A673 (cell line): ENCODE data around the gene KLF11. TPM values are rescaled to one million over a fixed set of nuclear protein-coding genes. Genes with fewer than 3 reads are reported as not detected.

Experiments
- BruUV-seq: library from RNA; stranded (reverse); fragments of 400-500 nt; replicated peaks from 2 replicates; lab custom pipeline; 2021; lab: Mats Ljungman, UMichigan
- CTCF ChIA-PET: fragments of 300-600 bp; sonication (Branson Sonifier 250); formaldehyde crosslinking; loops from one replicate; lab custom pipeline; 2022; ENCODE audit warnings: antibody characterized with exemption; lab: Charles Lee
- POLR2A ChIA-PET: fragments of 300-600 bp; sonication (Branson Sonifier 250); formaldehyde crosslinking; loops from one replicate; lab custom pipeline; 2022; ENCODE audit warnings: antibody characterized with exemption; ENCODE audit not compliant: low non-redundant PET; lab: Charles Lee
- DNase-seq: peaks from one replicate; pipeline ENCODE4 v3.0.0-alpha.2; 2015; ENCODE audit warnings: low spot score
- H3K27ac ChIP-seq: fragments of 200-600 bp; sonication (generic); 2 replicates; pipeline ENCODE4 v1.5.1; 2016; ENCODE audit warnings: mixed run types, low read depth, mild to moderate bottlenecking, mixed read lengths, antibody characterized with exemption, low read length; ENCODE audit not compliant: poor library complexity, severe bottlenecking
- H3K27me3 ChIP-seq: fragments of 200-600 bp; sonication (generic); replicated peaks from 2 replicates; pipeline ENCODE4 v1.6.1; 2017; ENCODE audit warnings: mixed run types, low read depth, mild to moderate bottlenecking, mixed read lengths, antibody characterized with exemption, low read length; ENCODE audit not compliant: insufficient read depth, poor library complexity
- H3K36me3 ChIP-seq: fragments of 200-600 bp; sonication (generic); 2 replicates; pipeline ENCODE4 v1.6.1; 2016; ENCODE audit warnings: mixed run types, mild to moderate bottlenecking, mixed read lengths, antibody characterized with exemption, low read length; ENCODE audit not compliant: insufficient read depth, poor library complexity, severe bottlenecking
- H3K4me1 ChIP-seq: fragments of 200-600 bp; sonication (generic); 2 replicates; pipeline ENCODE4 v1.6.1; 2017; ENCODE audit warnings: mixed run types, mild to moderate bottlenecking, mixed read lengths, antibody characterized with exemption, low read length; ENCODE audit not compliant: insufficient read depth, poor library complexity, severe bottlenecking
- H3K4me3 ChIP-seq: fragments of 200-600 bp; sonication (generic); 2 replicates; pipeline ENCODE4 v1.5.1; 2016; ENCODE audit warnings: low read depth, mixed run types, mild to moderate bottlenecking, mixed read lengths, low read length; ENCODE audit not compliant: poor library complexity, severe bottlenecking
- H3K9me3 ChIP-seq: fragments of 200-600 bp; sonication (generic); 2 replicates; pipeline ENCODE4 v1.6.1; 2016; ENCODE audit warnings: mixed run types, low read depth, mild to moderate bottlenecking, mixed read lengths, antibody characterized with exemption, low read length; ENCODE audit not compliant: poor library complexity, severe bottlenecking
- CTCF ChIP-seq: fragments of 300-800, 200-600 bp; sonication (generic); conservative IDR thresholded peaks from 2 replicates; pipeline ENCODE4 v1.5.1; 2017; ENCODE audit warnings: low read depth, mild to moderate bottlenecking, antibody characterized with exemption, low read length, moderate library complexity, mixed read lengths
- EZH2 ChIP-seq: fragments of 200-600 bp; sonication (generic); IDR thresholded peaks from 2 replicates; pipeline ENCODE4 v1.6.1; 2017; ENCODE audit warnings: borderline replicate concordance, low read depth, mild to moderate bottlenecking, mixed read lengths, antibody characterized with exemption, low read length; ENCODE audit not compliant: poor library complexity, severe bottlenecking
- intact Hi-C: fragments of 100-400 bp; cut with micrococcal nuclease; formaldehyde crosslinking; loops from one replicate; pipeline ENCODE4 v1.10.0; 2022; ENCODE audit not compliant: unreplicated experiment
- total RNA-seq: library from RNA; stranded (reverse); gene quantifications from 2 replicates; pipeline ENCODE4 v1.2.3, GENCODE V29; 2021

KLF11 gene
- total RNA-seq, 1 experiment from 2014 or later = 3.0 TPM

DNA sequence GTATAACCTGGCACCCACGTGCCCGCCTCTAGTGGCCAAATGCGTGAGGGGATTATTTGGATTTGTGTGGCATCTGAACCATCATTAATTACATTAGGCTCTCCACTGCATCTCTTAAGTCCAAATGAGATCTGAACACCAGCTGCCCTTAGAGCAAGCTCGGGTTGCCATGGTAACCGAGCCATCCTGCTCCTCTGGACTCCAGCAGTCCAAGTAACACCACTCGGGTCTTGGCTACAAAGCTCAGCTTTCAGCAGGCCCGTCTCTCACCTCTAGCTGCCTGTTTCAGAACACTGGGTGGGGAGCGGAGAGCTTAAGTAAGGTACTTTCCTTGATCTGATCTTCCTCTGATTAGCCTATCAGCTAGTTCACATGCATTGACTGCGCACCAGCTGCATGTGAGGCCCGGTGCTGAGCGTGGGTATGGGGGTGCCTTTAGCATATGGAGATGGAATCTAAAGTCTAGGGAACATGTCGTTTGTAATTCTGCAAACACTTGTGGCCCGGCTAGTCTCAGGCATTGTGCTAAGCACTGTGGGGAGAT is 51.0 kb downstream of the KLF11 start:
- Histone ChIP-seq H3K9me3 (no peaks in the 10 kb centered on the region), H3K4me1 (no peaks in the 10 kb centered on the region), H3K27ac (no peak overlapping the region), H3K36me3 (no peaks in the 10 kb centered on the region), H3K27me3 (no peaks in the 10 kb centered on the region), H3K4me3 (no peak overlapping the region)
- POLR2A ChIA-PET = no interaction called here
- no TSS peak for BruUV-seq
- CTCF ChIA-PET = no interaction called here
- no peak for DNase-seq
- intact Hi-C loops = no loop called here
- TF ChIP-seq CTCF (no peak), EZH2 (no peak)

DNA sequence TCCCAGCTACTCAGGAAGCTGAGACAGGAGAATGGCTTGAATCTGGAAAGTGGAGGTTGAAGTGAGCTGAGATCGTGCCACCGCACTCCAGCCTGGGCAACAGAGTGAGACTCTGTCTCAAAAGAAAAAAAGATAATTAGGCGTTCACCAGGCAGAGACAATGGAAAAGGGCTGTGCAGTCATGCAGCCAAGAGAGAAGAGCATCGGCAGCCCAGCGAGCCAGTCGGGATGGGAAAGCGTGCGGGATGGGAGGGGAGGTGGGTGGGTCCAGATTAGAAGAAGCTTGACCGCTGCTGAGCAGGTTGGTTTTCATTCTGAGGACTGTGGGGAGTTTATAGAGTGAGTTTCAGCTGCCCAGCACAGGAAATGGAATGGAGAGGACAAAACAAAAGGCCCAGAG is 51.8 kb downstream of the KLF11 start:
- ChIA-PET POLR2A (no interaction called here), CTCF (no interaction called here)
- intact Hi-C loops = no loop called here
- no TSS peak for BruUV-seq
- no peak for DNase-seq
- Histone ChIP-seq H3K27me3 (no peaks in the 10 kb centered on the region), H3K27ac (no peak overlapping the region), H3K9me3 (no peaks in the 10 kb centered on the region), H3K4me3 (no peak overlapping the region), H3K36me3 (no peaks in the 10 kb centered on the region), H3K4me1 (no peaks in the 10 kb centered on the region)
- TF ChIP-seq CTCF = no peak

DNA sequence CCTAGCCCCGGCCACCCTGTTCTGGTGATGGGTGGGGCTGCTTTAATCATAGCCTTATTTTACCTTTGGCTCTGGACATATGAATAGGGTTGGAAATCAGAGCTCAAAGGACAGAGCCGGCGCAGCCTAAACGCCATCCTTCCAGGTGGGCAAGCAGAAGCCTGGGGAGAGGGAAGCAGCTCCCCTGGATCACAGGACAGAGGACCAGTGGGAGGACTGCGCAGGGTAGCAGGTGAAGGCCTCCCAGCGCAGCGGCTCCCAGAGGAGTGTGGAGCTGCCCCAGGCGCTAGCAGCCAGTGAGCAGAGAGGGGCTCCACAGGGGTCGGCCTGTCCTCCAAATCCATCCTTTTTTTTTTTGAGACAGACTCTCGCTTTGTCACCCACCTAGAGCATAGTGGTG is 53.3 kb downstream of the KLF11 start:
- Histone ChIP-seq H3K4me3 (no peak overlapping the region), H3K27me3 (no peaks in the 10 kb centered on the region), H3K27ac (no peak overlapping the region), H3K36me3 (no peaks in the 10 kb centered on the region), H3K9me3 (no peaks in the 10 kb centered on the region), H3K4me1 (no peaks in the 10 kb centered on the region)
- ChIA-PET CTCF (interaction anchor here (0.6 to 1.9 kb wide), 10 partner anchors 12 to 353 kb away, joined by 3 to 29 read pairs (median 4); no protein-coding TSS in a partner anchor), POLR2A (no interaction called here)
- intact Hi-C loops = no loop called here
- TF ChIP-seq CTCF (no peak), EZH2 (no peak)
- no TSS peak for BruUV-seq
- DNase-seq = no peak
